SU-DHL-6 (cell line): ENCODE measurements around the gene TESMIN.

Experiments used
- CTCF ChIP-seq: fragments of 200-600 bp; sonication (generic); IDR thresholded peaks from one replicate; pipeline ENCODE4 v1.5.1; 2017; ENCODE audit warnings: antibody characterized with exemption, mild to moderate bottlenecking, low read length, moderate library complexity; ENCODE audit not compliant: insufficient read depth, poor library complexity, severe bottlenecking
- EZH2phosphoT487 ChIP-seq: fragments of 200-600 bp; sonication (generic), shearing (Covaris generic); conservative IDR thresholded peaks from 2 replicates; pipeline ENCODE4 v1.6.1; 2018; ENCODE audit warnings: mild to moderate bottlenecking, antibody characterized with exemption, low read length, moderate library complexity, mixed read lengths

GRCh38 chr11:68748061-68748460 lies 3.3 kb downstream of the TESMIN start:
- no peak for TF ChIP-seq CTCF
- no peak for TF ChIP-seq EZH2phosphoT487
